Measurements from ENCODE around the gene KIF4A. TPM values are rescaled to one million over a fixed set of nuclear protein-coding genes. Genes with fewer than 3 reads are reported as not detected.

Gene KIF4A
- total and polyA plus RNA-seq, 9 of the 15 experiments (the other 6 are each of a cell fraction or from before 2014, with no cell fraction given) = 13.0 to 42.7 (median 35.9) TPM

- no peak for TF ChIP-seq CHAMP1 (IDR thresholded peaks at IDR 0.05)
- no peak for TF ChIP-seq HNRNPK (IDR thresholded peaks at IDR 0.05; ENCODE audit: low read depth, low read length, poor library complexity, severe bottlenecking)
- TF ChIP-seq SREBF1 (IDR thresholded peaks at IDR 0.05; ENCODE audit: borderline replicate concordance, low read depth, low read length) = no peak
- TF ChIP-seq RCOR1 (IDR thresholded peaks at IDR 0.05; ENCODE audit: borderline replicate concordance in 1 of 2, low read depth in 2 of 2, low read length in 2 of 2) = no peak
- 0 out of 2 replicates have a peak, but pooled peaks have one; percentile 55 for TF ChIP-seq NR2C2 (CRISPR knock-in tag; IDR thresholded peaks at IDR 0.05)
- peak; percentile 97 for TF ChIP-seq NR2C2 (tag; IDR thresholded peaks at IDR 0.05)
- no peak for TF ChIP-seq GTF2F1 (IDR thresholded peaks at IDR 0.05; ENCODE audit: low read depth, low read length)
- no peak for TF ChIP-seq ESRRB (CRISPR knock-in tag; IDR thresholded peaks at IDR 0.05; ENCODE audit: borderline replicate concordance)
- no peak for TF ChIP-seq ZFPM2 (CRISPR knock-in tag; IDR thresholded peaks at IDR 0.05)
- TF ChIP-seq HNRNPLL (IDR thresholded peaks at IDR 0.05; ENCODE audit: low read depth, low read length, poor library complexity, severe bottlenecking) = no peak
- peak; percentile 91 for TF ChIP-seq EP400 (IDR thresholded peaks at IDR 0.05)
- TF ChIP-seq BRF2 (IDR thresholded peaks at IDR 0.05; ENCODE audit: borderline replicate concordance, insufficient read depth, insufficient read length) = no peak
- no peak for TF ChIP-seq EZH2 (IDR thresholded peaks at IDR 0.05; ENCODE audit: borderline replicate concordance, low read depth, low read length)
- TF ChIP-seq ZKSCAN1 (IDR thresholded peaks at IDR 0.05; ENCODE audit: low read depth, low read length) = no peak
- no peak for TF ChIP-seq ARID3B (CRISPR knock-in tag; IDR thresholded peaks at IDR 0.05; ENCODE audit: borderline replicate concordance)
- TF ChIP-seq, protein P1, sequence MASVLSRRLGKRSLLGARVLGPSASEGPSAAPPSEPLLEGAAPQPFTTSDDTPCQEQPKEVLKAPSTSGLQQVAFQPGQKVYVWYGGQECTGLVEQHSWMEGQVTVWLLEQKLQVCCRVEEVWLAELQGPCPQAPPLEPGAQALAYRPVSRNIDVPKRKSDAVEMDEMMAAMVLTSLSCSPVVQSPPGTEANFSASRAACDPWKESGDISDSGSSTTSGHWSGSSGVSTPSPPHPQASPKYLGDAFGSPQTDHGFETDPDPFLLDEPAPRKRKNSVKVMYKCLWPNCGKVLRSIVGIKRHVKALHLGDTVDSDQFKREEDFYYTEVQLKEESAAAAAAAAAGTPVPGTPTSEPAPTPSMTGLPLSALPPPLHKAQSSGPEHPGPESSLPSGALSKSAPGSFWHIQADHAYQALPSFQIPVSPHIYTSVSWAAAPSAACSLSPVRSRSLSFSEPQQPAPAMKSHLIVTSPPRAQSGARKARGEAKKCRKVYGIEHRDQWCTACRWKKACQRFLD (CRISPR knock-in tag; IDR thresholded peaks at IDR 0.05) = no peak
- TF ChIP-seq MAFK (IDR thresholded peaks at IDR 0.05; ENCODE audit: low read length) = no peak
Observed at GRCh38 chrX:70289793-70290770, at the start of gene KIF4A, which contains the start of gene PDZD11 (continued).

Measured in K562 (cell line).